Stimulated activated effector memory CD8-positive, alpha-beta T cell treated with anti-CD3 and anti-CD28 coated beads, Interleukin-12 subunit alpha, Interleukin-12 subunit beta, amount 100 ng/mL, for 72 hours (primary cell): ENCODE measurements around the gene FTSJ3.
A peak's percentile ranks its signal among the peaks of the same experiment; 100 is the strongest.

ENCODE experiments used
- ATAC-seq: fragments of 150-1000 bp; cut with Tn5 transposase; 2 replicates; pipeline ENCODE4 v1.10.0; 2021
- DNase-seq, 2 donors: peaks; one replicate each; pipeline ENCODE4 v3.0.0; 2021 to 2022; ENCODE audit warnings: low spot score in 2 of 2
- H3K27ac Mint-ChIP-seq: one replicate; pipeline ENCODE4 v1.8.0; 2022; ENCODE audit warnings: mild to moderate bottlenecking, mixed read lengths
- H3K36me3 Mint-ChIP-seq: one replicate; pipeline ENCODE4 v1.8.0; 2022; ENCODE audit warnings: mild to moderate bottlenecking, mixed read lengths
- H3K4me1 Mint-ChIP-seq: one replicate; pipeline ENCODE4 v1.8.0; 2022; ENCODE audit warnings: mixed read lengths
- H3K4me3 Mint-ChIP-seq: one replicate; pipeline ENCODE4 v1.8.0; 2022; ENCODE audit warnings: mild to moderate bottlenecking, mixed read lengths
- H3K9me3 Mint-ChIP-seq: one replicate; pipeline ENCODE4 v1.8.0; 2022; ENCODE audit warnings: mixed read lengths

The FTSJ3 gene

GRCh38 chr17:63836811-63837210, 9.3 kb upstream of the FTSJ3 start:
- DNase-seq = no peak
- ATAC-seq = no peak
- peaks cover 64% of the 10 kb centered on the region for H3K4me1 Mint-ChIP-seq
- H3K4me3 Mint-ChIP-seq = no peak overlapping the region
- H3K27ac Mint-ChIP-seq = peak overlapping the region; percentile 70
- H3K36me3 Mint-ChIP-seq = peaks cover 83% of the 10 kb centered on the region
- H3K9me3 Mint-ChIP-seq = no peaks in the 10 kb centered on the region

- DNase-seq (no peak), ATAC-seq (no peak)
- no peaks in the 10 kb centered on the region for H3K9me3 Mint-ChIP-seq
- H3K4me1 Mint-ChIP-seq = peaks cover 65% of the 10 kb centered on the region
- peak overlapping the region; percentile 43 for H3K27ac Mint-ChIP-seq
- H3K36me3 Mint-ChIP-seq = peaks cover 83% of the 10 kb centered on the region
- no peak overlapping the region for H3K4me3 Mint-ChIP-seq
Measured at GRCh38 chr17:63835167-63835720, 7.8 kb upstream of the FTSJ3 start.

GRCh38 chr17:63834431-63835166, 7.1 kb upstream of the FTSJ3 start:
- Mint-ChIP-seq H3K4me3 (no peak overlapping the region), H3K36me3 (peaks cover 87% of the 10 kb centered on the region), H3K9me3 (no peaks in the 10 kb centered on the region), H3K4me1 (peaks cover 69% of the 10 kb centered on the region), H3K27ac (peak overlapping the region; percentile 43)
- DNase-seq = peak in 1 of 2 donors; percentile 72
- ATAC-seq = peak; percentile 81

- Mint-ChIP-seq H3K36me3 (peaks cover 94% of the 10 kb centered on the region), H3K4me3 (no peak overlapping the region), H3K27ac (no peak overlapping the region), H3K9me3 (no peaks in the 10 kb centered on the region), H3K4me1 (peaks cover 77% of the 10 kb centered on the region)
- ATAC-seq (no peak), DNase-seq (no peak)
Measured at GRCh38 chr17:63833741-63834373, 6.4 kb upstream of the FTSJ3 start.

GRCh38 chr17:63833026-63833740, 5.7 kb upstream of the FTSJ3 start:
- Mint-ChIP-seq H3K9me3 (no peaks in the 10 kb centered on the region), H3K27ac (no peak overlapping the region), H3K36me3 (peaks cover 98% of the 10 kb centered on the region), H3K4me1 (peaks cover 78% of the 10 kb centered on the region), H3K4me3 (no peak overlapping the region)
- no peak for DNase-seq
- no peak for ATAC-seq

GRCh38 chr17:63832455-63832854, 5.0 kb upstream of the FTSJ3 start:
- ATAC-seq = no peak
- Mint-ChIP-seq H3K4me1 (peaks cover 79% of the 10 kb centered on the region), H3K4me3 (no peak overlapping the region), H3K9me3 (no peaks in the 10 kb centered on the region), H3K27ac (peak overlapping the region; percentile 100), H3K36me3 (peaks cover 99% of the 10 kb centered on the region)
- no peak for DNase-seq

- DNase-seq = no peak
- ATAC-seq = no peak
- Mint-ChIP-seq H3K4me3 (no peak overlapping the region), H3K4me1 (peaks cover 79% of the 10 kb centered on the region), H3K9me3 (no peaks in the 10 kb centered on the region), H3K36me3 (peaks cover 99% of the 10 kb centered on the region), H3K27ac (peak overlapping the region; percentile 100)
Measured at GRCh38 chr17:63832014-63832413, 4.6 kb upstream of the FTSJ3 start.

GRCh38 chr17:63831505-63831904, 4.0 kb upstream of the FTSJ3 start:
- ATAC-seq = no peak
- no peak for DNase-seq
- Mint-ChIP-seq H3K9me3 (no peaks in the 10 kb centered on the region), H3K4me1 (peaks cover 81% of the 10 kb centered on the region), H3K36me3 (peaks cover 99% of the 10 kb centered on the region), H3K4me3 (no peak overlapping the region), H3K27ac (peak overlapping the region; percentile 100)

- Mint-ChIP-seq H3K9me3 (no peaks in the 10 kb centered on the region), H3K36me3 (peaks cover 99% of the 10 kb centered on the region), H3K4me1 (peaks cover 86% of the 10 kb centered on the region), H3K4me3 (no peak overlapping the region), H3K27ac (peak overlapping the region; percentile 100)
- DNase-seq = no peak
- no peak for ATAC-seq
Measured at GRCh38 chr17:63830904-63831491, 3.5 kb upstream of the FTSJ3 start.

GRCh38 chr17:63830278-63830677, 2.8 kb upstream of the FTSJ3 start:
- no peak for DNase-seq
- Mint-ChIP-seq H3K4me3 (no peak overlapping the region), H3K27ac (peak overlapping the region; percentile 100), H3K36me3 (peaks cover 99% of the 10 kb centered on the region), H3K4me1 (peaks cover 90% of the 10 kb centered on the region), H3K9me3 (no peaks in the 10 kb centered on the region)
- no peak for ATAC-seq

- peak overlapping the region; percentile 100 for H3K27ac Mint-ChIP-seq
- peaks cover 89% of the 10 kb centered on the region for H3K4me1 Mint-ChIP-seq
- H3K4me3 Mint-ChIP-seq = peak overlapping the region; percentile 91
Measured at GRCh38 chr17:63828936-63829335, 1.5 kb upstream of the FTSJ3 start.

GRCh38 chr17:63827801-63828221, 348 bp upstream of the FTSJ3 start:
- Mint-ChIP-seq H3K4me1 (peaks cover 95% of the 10 kb centered on the region), H3K36me3 (peaks cover 99% of the 10 kb centered on the region)

More at GRCh38 chr17:63828936-63829335, 1.5 kb upstream of the FTSJ3 start:
- DNase-seq (no peak), ATAC-seq (no peak)
- Mint-ChIP-seq H3K9me3 (no peaks in the 10 kb centered on the region), H3K36me3 (peaks cover 99% of the 10 kb centered on the region)

GRCh38 chr17:63826468-63827001, 928 bp downstream of the FTSJ3 start:
- H3K4me3 Mint-ChIP-seq = peak overlapping the region; percentile 91
- peaks cover 99% of the 10 kb centered on the region for H3K36me3 Mint-ChIP-seq
- peak overlapping the region; percentile 100 for H3K27ac Mint-ChIP-seq
- H3K9me3 Mint-ChIP-seq = no peaks in the 10 kb centered on the region
- peaks cover 91% of the 10 kb centered on the region for H3K4me1 Mint-ChIP-seq
- ATAC-seq (peak; percentile 1), DNase-seq (no peak)

More at GRCh38 chr17:63827801-63828221, 348 bp upstream of the FTSJ3 start:
- H3K4me3 Mint-ChIP-seq = peak overlapping the region; percentile 91
- no peaks in the 10 kb centered on the region for H3K9me3 Mint-ChIP-seq
- H3K27ac Mint-ChIP-seq = peak overlapping the region; percentile 100
- ATAC-seq (no peak), DNase-seq (no peak)

GRCh38 chr17:63824362-63824761, 3.1 kb downstream of the FTSJ3 start:
- ATAC-seq = no peak
- peaks cover 80% of the 10 kb centered on the region for H3K4me1 Mint-ChIP-seq
- no peak for DNase-seq
- H3K36me3 Mint-ChIP-seq = peaks cover 99% of the 10 kb centered on the region
- no peaks in the 10 kb centered on the region for H3K9me3 Mint-ChIP-seq
- peak overlapping the region; percentile 81 for H3K27ac Mint-ChIP-seq
- no peak overlapping the region for H3K4me3 Mint-ChIP-seq
